Activated effector memory CD4-positive, alpha-beta T cell treated with anti-CD3 and anti-CD28 coated beads, Interleukin-2, amount 50 U/mL, for 16 hours (primary cell): ENCODE results near the gene NUP210L.

ENCODE experiments used
- DNase-seq: peaks from one replicate; pipeline ENCODE4 v3.0.0-alpha.2; 2020

The NUP210L gene

DNA sequence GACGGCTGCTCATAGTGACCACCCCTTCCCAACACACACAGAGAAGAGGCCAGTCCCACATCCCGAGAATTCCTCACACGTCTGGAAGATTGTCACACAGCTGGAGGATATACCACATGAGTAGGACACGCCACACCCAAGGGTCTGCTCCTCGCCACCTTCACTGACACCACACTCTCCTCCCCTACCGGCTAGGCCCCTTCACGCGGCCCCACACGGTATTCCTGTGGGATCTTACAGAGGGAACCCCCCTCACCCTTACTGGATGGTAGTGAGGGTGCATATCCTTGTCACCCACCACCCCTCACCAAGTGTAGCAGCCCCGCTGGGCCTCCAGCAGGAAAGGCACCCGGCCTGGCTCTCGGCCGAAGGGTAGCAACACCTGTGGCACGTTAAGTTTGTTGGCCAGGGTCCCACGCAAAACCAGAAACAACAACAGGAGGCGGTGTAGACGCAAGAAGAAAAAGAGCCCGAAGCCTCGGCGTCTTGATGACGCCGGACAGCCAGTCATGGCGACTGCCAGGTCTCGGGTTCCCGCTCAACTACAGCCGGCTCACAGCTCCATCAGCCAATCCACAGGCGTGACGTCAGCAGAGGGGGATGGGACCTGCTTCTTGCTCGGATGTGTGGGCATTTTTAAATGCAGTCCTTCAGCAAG is at the start of gene NUP210L:
Gene NUP210L, minus strand, starts transcription at position 540 of the 658 bp plus-strand sequence.
- peak; percentile 52 for DNase-seq

DNA sequence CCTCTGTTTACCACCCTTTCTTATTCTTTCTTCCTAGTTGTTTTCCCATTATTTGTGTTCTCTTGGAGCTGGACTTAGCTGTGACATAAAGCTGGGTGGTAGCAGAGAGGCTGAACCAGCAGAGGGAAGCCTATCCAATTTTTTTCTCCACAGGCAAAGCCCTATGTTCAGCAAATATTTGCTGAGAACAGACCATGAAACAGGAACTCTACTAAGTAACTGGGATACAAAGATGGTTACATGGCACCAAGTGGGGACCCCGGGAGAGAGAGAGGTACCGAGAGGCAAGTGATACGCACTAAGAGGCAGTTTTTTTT is 44.6 kb upstream of the NUP210L start:
- no peak for DNase-seq

DNA sequence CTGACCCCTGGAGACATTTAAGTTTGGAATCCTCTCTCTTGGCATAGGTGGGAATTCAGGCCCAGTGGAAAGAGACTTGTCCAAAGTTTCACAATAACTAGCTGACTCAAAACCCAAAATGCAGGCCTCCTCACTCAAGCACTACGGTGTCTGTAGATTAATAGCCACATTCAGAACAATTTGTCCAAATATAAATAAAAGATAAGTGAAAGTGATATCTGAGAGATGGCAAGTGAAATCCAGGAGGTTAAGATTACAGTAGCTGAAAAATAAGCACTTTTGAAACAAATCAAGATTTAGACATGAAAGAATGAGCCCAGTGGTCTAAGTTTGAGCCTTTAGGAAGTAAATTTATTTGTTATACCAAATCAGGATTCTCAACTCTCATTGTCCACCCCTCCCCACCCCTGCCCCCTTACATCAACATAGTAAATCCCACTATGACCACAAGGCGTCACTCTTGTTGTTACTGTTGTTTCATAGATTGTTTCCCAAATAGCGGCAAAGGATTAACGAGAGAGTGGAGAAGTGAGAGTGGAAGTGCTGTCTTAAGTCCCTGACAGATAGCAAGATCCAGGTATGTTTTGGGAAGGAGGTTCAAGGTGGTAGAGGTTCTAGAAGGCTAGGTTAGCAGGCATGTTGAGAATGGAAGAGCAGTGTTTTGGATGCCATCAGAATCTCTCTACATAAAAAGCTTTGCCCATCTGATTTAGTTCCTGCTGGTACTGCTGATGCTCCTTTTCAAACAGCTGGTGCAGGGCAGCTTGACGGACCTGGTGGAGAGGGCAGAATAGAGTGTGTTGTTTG is 44.1 kb upstream of the NUP210L start:
- DNase-seq: no peak

DNA sequence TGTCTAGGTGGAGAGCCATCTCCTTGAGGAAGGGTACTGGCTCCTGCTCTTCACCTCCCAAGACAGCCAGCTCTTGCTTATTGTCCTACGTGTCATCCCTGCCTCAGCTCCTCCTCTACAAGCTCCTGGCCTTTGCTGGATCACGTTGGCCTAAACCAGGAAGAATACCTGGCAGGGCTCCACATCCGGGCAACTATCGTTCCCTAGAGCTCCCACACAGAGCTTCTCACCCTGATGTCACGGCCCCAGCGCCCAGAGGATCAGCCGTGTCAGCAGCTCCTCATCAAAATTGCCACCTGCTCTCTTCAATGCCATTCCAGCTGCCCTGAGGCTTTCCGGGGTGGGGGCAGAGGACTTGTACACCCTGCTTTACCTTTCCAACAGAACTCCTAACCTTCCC is 38.9 kb upstream of the NUP210L start:
- no peak for DNase-seq

DNA sequence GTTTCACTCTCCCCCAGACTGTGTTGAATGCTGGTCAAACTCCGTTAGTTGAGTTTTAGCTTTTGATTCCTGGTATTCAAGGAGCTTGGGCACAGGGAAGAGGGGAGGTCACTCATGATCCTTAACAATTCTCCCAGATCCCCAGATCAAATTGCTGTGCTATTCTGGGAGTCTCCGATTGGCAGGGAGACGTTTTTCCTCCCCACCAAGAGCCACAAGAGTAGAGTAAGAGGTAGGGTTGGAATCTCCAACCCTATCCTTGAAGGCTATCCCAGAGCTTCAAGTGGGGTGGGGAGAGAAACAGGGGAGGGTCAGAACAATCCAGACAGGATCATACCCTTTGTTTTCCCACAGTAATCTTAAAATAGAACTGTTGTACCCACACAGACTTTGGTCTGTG is 37.6 kb upstream of the NUP210L start:
- DNase-seq: no peak

DNA sequence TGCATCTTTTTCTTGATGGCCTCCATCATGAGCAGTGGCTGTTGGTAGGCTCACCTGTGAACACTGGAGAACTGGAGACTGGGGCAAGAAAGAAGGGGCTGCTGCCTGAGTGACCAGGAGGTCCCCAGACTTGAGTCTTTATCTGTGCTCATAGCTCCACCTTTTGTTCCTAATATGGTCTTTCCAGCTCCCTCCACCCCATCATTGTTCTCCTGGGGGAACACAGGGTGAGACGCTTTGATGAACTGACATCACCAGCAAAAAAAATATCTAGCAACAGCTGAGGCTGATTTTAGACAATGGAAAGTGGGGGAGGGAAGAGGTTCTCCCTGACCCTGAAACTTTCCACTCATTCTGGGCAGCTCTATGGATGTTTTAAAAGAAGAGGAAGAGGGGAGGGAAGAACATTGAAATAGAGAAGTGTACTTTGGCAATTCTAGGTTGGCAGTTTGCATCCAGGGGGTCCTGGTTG is 37.2 kb upstream of the NUP210L start, which contains the start of gene TPM3:
Gene TPM3, minus strand, starts transcription at position 111 of the 472 bp plus-strand sequence. Its CDS starts 82 bp downstream, at position 29.
- no peak for DNase-seq

DNA sequence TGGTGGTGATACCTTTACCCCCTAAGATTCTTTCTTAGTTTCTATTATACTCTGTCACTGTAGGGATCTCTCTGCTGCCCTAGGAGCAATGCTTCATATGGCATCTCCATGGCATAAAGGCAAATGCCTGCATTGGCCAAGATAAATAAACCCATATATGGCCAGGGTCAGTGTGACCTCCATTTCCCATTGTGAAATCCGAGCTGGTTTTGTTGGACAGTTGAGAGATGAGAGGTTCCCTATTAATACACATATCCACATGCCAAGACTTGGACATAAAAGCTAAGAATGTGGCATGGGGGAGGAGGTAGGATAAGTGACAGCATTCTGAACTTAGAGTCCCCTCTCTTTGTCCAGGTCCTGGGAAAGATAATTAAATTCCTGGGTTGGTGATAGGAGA is 35.7 kb upstream of the NUP210L start:
- DNase-seq: no peak

DNA sequence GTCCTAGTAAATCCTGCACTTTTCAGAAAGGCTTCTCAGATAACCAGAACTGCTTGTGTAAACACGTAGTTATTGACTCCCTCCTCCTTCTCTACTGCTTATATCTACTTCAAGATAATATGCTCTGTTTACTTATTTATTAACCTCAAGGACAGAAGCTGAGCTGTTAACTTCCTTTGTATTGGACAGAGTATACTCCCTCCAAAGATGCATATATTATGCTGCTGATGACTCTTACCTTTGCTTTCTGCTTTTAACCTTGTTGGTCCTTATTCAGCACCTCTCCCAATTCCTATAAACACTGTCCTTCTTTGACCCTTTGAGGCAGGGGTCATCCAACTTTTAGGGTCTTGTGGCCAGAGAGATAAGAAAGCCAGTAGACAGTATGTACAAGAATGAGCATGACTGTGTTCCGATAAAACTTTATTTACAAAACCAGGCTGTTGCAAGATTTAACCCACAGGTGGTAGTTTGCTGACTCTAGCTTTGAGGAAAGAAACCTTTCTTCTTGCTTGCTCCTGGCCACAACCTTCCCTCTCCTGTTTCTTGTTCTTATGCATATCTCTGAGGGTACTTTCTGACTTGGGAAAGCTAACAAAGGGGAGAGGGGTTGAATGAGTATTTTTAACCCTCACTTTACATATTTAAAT is 32.1 kb upstream of the NUP210L start:
- no peak for DNase-seq

DNA sequence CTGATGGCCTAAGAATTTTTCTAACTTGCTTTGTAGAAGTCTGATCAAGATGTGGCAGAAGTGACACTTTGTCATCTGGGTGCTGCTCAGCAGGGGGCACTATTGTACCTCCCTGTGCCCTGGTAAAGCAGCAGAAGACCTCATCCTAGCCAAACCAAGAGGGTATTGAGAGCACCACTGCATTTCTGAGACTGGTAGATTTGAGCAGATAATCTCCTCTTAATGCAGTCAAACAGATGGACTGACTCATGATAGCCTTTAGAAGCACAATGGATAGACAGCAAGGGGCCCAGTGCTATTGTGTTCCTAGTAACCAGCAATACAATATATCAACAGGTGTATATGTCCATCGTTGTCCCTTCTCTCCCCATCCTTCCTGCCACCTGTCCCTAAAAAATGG is 31.3 kb upstream of the NUP210L start:
- DNase-seq: peak; percentile 87

DNA sequence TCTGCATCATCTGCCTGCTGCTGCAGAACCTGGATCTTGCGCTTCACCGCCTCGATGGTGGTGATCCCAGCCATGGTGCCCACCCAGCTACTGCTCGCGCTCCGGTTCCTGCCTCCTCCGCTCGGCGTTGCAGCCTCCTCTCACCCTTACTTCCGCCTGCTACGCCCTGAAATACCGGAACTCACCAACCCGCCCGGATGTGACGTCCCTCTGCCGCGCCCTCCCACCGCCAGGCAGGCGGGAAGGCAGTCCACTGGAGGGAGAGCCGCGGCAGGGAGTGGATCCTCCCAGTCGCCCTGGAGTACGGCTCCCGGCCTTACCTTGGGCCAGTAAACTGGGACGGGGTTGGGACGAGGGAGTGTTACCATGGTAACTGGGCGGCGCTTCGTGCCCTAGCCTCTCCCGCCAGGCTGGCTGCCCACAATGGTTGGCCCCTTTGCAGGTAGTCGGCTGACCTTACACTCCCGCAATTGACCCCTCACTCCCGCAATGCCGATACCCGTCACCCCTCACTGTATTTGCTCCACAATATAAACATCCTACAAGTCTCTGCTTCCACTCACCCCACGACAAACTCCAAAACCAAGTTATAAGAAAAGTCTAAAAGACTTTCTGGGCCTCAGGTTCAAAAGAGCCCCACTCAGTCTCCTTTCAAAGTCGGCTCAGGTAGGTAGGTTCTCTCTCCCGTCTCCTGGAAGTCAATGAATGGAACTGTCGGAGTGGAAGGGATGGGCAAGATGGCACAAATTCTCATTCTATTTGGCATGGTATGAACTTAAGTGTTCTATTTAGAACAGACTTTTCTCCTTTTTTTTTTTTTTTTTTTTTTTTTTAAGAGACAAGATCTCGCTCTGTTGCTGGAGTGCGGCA is 28.4 kb upstream of the NUP210L start:
- peak; percentile 98 for DNase-seq

DNA sequence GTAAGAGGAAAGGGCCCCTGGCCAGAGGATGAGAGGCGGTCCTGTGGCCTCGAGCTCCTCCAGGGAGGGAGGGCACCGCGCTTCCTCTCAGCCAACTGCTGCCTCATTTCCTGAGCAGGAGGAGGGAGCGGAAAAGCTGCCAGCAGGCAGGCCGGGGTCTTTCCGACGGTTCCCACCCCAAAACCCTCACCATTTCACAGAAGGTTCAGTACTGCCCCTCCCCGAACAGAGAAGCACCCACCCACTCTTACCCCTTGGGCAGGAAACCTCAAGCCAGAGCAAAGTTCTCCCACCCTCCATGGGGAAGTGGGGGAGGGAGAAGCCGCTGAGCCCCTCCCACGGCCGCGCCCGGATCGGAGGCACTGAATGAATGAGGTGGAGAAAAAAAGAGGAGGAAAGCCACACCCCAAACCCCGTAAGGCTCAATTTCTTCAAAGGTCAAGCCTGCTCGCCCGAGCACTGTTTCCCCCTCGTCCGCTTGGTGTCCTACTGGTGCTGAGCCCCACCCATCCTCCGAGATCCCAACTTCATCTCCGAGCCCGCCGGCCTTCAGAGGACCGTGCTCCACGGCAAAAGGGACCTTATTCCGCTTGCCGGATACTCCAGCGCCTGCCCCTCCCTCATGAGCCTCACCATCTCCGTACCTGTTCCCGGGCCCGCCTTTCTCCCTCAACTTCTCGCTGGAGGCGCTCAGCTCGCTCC is 27.6 kb upstream of the NUP210L start:
- DNase-seq: peak; percentile 91

DNA sequence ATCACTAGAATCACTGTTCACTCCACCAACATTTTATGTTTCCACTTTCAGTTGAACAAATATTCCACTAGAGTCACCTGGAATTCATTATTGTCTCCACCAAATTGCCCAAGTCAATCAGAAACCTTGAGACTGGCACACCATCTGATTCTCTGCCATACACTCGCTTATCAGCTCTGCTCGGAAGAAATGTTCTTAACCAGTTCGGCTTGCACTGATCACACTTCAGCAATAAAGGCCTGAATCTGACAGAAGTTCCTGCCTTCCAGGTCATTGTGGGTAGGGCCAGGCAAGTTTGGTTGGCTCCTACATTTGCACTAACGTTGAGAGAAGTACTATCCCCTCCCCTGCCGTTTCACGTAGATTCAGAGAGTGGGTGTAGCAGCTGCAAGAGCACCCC is 27.1 kb upstream of the NUP210L start:
- DNase-seq: no peak

DNA sequence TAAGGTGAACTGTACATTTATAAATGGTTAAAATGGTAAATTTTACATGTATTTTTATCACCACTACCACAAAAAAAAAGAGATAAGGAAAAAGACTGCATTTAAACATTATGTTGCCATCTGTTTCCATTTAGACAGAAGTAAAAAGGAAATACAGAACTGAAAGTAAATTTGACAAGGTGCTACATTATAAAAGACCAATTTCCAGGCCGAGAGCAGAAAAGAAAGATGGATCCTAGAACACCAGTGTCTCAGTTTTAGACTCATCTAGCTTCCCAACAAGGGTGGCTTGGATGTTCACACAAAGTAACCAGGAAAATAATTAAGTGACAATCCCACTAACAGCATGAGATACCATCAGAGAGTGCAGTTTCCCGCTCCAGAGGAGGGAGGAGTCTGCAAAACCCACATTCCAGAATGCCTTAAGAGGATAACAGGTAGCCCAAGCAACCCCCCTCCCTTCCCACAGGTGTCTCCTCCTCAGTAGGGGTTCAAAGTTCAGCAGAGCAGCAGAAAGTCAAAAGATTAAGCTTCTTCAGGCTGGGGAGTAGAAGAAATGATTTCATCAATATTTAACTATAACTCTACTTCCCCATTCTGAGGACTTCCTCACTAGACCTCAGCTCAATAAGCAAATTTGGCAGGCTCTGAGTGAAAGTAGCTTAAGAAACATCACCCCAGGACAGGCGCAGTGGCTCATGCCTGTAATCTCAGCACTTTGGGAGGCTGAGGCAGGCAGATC is 25.2 kb upstream of the NUP210L start:
- DNase-seq: no peak

DNA sequence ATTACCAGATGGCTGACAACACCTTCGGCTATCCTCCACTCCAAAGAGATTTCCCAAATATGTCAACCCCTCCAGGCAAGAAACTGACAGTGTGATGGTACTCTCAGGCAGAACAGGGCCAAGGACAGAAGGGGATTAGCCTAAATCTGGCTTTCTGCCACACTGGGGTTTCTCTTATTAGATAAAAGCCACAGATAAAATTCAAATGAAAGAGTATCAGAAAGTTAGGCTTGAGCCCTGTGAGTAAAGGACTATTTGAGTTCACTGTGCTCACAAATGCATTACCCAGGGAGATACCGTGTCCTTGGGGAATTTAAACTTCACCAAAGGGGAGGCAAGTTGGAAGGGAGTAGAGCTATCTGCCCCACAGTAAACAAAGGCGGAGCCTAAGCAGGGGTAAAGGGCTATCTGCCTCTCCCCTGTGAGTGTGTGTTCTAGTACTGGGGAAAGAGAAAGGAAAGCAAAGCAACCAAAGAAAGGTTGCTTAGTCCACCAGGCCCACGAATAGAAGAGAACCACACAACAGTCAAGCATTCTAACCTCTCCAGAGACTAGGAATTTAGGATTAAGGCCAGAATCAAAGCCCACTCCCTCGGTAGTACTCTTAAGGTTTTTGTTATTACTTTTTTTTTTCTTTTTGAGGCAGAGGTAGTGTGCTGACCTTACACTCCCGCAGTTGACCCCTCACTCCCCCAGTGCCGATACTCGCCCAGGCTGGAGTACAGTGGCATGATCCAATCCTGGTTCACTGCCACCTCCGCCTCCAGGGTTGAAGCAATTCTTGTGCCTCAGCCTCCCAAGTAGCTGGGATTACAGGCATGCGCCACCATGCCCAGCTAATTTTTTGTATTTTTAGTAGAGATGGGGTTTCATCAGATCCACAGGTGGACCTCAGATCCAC is 24.3 kb upstream of the NUP210L start:
- DNase-seq: no peak

DNA sequence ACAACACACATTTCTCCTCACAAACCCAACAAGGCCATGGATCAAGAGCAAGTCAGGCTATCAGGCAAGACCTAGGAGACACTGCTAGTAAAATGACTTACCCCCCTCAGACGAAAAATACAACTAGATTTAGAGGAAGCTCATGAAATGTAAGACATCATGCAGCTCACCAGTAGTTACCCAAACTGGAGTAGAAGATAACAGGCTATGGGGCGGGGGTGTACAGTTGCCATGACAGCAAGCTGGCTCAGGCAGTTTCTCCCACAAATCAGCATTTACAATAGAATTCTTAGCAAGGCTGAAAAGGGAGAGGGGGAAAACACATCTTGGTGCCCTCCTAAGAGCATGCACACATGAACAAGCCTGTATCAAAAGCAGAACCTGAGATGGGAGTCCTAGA is 23.1 kb upstream of the NUP210L start:
- no peak for DNase-seq

DNA sequence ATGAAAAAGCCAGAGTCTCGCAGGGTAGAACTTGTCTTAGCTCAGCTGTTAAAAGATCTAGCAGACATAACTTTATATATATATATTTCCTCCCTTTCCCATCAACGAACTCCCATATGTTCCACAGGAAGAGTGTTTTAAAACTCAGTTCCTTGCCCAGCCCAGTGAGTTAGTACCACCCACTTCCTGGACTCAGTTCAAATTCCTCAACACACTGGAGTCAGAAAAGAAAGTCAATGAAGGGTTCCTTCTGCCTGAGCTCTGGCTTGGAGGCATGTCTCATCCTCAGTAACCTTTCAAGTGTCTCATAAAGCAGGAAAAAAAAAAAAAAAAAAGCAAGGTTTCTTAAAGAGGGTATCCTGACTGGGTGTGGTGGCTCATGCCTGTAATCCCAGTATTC is 21.5 kb upstream of the NUP210L start:
- DNase-seq: no peak

DNA sequence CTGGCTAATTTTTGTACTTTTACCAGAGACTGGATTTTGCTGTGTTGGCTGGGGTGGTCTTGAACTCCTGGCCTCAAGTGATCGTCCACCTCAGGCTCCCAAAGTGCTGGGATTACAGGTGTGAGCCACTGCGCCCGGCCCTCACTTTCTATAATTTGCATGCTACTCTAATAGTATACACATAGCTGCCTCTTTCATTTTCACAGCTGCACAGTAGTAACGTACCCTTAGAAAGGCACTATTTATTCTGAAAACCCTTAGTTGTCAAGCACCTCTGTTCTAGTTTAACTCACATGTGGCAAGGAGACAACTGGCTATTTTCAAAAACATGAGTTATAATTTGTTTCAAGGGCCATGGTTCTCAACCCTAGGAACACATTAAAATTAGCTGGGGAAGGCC is 19.8 kb upstream of the NUP210L start:
- no peak for DNase-seq

DNA sequence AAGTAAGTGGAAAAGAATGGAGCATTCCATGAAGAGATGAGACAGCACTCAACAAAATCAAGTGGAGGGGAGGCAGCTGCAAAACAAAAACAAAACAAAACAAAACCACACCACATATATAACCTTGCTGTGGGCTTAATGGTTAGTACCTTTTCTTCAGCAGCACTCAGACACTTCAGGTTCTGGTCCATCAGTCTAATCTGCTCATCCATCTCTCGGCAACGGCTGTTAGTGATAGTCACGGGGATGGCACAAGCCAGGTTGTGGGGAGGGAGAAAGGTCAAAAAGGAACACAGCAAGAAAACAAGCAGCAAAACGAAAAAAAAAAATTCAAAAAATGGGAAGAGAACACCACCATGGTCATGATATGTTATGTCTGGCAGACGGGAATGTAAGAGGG is 17.0 kb upstream of the NUP210L start:
- no peak for DNase-seq

DNA sequence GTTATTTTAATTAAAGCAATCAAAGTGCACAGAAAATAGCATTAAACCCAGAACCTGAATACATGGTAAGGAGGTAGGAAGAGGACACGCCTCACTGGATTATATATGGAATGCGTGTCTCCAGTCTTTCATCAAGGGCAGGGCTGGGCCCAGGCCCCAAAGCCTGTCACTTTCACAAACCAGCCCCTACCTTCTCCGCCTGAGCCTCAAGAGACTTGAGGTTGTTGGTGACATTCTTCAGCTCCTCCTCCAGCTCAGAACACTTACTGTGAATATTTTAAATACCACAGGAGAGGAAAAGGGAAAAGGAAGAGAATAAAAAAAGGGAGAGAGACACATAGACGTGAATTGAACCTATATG is 16.3 kb upstream of the NUP210L start:
- no peak for DNase-seq

DNA sequence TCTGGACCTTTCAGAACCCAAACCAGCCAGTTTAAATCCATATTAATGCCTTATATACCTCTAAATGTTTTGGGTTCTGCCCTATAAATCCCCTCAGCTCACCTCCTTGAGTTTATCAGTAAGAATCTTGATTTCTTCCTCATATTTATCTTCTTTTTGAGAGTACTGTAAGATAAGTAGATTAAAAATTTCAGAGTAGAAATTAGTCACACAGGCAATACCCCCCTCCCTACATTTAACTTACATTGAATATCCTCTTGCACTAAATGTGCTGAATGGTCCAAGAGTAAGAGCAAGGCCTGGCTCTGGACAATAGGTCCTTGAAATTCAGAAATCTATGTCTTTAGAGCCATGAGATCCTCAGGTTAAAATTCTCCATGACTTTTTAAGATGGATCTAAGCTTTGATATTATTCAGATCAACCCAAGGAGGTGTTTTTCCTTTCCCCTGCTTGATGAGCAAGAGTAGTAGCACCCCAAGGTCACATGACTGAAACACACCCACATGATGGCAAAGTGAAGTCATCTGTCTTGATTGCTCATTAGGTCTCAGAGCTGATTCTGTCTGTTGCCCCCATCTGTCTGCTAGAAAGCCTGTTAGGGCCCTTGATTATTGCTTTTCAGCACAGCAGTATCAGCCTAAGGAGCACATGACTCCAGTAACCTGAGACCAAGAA is 15.8 kb upstream of the NUP210L start:
- DNase-seq: peak; percentile 83
